DMS53 treated with DMSO at 0.1 percent for 48 hours (cell line): ENCODE measurements around the gene CNIH4.
"Not testable (repeated sequence)": the region's sequence is repeated elsewhere in the genome, so short reads cannot be mapped to it uniquely, and the experiment has no call there.

ENCODE experiments used
- DNase-seq: peaks from one replicate; lab custom pipeline; 2025; ENCODE audit not compliant: unreplicated experiment; lab: John Stamatoyannopoulos, UW

The CNIH4 gene

DNA sequence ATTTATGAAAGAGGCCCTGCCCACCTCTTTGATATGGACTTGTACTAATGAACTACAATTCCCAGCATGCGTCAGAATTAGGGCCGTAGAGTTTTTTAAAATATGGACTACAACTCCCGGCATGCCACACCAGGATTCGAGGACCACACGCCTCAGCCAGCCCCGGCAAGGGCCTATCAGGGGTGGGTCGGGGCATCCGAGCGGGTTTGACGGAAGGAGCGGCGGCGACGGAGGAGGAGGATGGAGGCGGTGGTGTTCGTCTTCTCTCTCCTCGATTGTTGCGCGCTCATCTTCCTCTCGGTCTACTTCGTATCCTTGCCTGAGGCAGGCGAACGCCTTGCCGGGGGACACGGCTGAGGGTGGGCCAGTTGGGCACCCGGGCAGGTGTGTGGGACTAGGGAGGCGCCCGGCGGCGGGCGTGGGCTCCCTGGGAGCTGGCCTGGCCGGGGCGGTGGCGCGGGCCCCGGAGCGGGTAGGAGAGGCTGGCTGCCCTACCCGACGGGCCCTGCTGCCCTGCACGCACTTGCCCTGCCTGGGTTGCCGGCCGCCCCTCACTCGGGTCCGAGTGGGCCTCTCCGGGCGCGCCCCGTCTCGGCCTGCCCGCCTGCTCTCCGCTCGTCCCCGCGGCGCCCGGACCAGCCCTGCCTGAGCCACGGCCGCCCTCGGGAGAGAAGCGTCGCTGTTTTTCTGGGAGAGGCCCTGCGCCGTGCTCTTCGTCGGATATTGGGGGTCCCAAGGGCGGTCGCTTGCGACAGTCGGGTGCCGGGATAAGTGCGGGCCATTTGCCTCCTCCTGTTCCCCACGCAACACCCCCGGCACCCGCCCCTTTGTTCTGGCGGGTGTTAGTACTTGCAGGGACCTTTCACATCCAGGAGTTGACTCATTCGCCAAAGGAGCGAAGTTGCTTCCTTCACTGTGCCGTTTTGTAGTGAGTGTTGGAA lies at the start of gene CNIH4:
Gene CNIH4 (plus strand): TSS at position 195 of the 941 bp plus-strand sequence. CDS start 46 bp downstream, at position 241.
- peak; percentile 89 for DNase-seq

DNA sequence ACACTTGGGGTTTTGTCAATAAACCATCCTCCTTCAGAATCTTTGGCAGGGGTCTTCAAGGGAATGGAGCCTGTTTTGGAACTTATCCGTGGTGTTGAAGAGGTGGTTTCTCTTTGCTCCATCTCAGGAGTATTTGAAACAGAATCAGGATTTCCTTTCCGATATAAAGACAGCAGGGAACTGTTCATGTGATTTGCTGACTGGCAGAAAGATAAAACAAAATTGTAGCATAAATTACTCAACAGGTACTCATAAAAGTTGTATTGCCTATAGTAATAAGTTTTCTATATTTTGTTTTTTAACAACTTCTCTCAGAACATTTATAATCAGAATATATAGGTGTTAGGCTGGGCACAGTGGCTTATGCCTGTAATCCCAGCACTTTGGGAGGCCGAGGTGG lies 48.6 kb upstream of the CNIH4 start:
- DNase-seq, result no peak

DNA sequence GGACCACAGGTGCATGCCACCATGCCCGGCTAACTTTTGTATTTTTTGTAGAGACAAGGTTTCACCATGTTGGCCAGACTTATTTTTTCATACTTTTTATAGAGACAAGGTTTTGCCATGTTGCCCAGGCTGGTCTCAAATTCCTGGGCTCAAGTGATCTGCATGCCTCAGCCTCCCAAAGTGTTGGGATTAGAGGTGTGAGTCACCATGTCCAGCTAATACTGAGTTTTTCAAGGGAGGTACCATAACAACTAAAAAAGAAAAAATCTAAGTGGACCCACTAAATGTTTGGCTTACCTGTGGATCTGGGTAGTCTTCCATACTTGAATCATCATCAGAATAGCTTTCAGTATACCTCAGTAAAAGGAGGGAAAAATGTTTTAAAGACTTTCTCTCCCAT lies 45.2 kb upstream of the CNIH4 start:
- not testable (repeated sequence) for DNase-seq

DNA sequence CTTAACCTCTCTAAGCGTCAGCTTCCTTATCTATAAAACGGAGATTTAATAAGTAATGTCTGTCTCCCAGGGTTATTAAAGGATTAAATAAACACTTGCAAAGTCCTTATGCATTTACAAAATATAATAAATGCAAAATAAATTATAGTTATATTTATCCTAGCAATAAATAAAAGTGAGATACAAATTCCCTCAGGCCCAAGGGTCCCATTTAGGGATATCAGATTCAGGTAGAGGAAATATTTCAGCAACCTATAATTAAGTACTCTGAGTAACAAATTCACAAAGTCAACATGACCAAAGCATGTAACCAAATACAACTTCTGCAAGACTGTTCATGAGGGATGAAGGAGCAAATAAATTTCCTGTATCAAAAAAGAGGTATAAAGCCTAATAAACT lies 44.7 kb upstream of the CNIH4 start:
- DNase-seq, result no peak

DNA sequence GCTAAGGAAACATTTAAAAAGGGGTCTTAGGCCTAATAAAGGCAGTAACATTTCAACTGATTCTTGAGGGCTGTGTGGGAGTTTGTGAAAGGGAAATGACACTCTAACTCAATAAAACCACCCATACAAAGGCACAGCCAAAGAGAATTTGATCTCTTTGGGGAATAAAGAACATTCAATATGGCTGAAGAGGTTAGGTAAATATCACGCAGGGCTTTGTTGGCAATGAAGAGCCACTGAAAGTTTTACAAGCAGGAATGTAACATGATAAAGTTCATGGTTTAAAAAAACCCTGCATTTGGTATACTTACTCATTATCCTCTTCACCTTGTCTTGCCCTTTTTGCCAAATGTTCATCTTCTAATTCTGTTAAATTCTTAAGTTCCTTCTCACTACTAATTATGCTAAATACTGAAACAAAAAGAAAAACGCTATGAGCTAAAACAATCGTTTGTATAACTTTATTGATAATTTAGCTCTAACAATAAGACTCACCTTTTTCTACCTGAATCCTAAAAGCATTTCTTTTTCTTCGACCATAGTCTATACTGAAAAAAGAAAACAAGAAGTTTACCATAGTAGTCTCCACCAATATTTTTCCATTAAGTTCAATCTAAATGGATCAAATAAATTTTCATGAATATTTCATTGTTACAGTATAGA lies 39.2 kb upstream of the CNIH4 start:
- peak; percentile 49 for DNase-seq

DNA sequence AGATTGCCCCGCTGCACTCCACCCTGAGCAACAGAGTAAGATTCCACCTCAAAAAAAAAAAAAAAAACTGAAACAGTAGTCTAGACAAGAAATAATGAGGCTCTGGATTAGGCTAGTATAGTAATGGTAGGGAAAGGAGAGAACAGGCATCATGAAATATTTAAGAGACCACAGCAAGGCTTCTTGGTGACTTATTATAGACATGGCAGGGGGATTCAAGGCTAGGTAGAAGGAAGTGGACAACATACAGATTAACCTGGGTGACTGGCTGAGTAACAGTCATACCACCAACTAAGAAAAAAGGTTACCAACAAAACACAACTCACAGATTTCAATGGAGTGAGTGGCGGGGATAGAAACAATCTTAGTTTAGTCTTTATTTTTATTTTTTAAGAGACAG lies 35.0 kb upstream of the CNIH4 start:
- no peak for DNase-seq

DNA sequence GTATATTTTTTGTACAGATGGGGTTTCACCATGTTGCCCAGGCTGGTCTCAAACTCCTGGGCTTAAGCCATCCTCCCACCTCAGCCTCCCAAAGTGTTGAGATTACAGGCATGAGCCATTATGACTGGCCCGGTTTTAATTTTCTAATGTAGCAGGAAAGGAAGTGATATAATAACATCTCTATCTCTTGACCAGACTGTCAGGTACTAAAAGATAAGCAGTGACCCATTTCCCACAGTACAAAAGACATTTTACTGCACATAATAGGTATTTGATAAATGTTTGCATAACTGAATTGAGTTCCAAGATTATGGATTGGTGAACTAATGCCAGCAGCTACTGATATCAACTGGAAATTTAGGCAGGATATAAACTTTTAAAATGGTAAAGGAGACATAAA lies 30.7 kb upstream of the CNIH4 start:
- DNase-seq, result no peak

DNA sequence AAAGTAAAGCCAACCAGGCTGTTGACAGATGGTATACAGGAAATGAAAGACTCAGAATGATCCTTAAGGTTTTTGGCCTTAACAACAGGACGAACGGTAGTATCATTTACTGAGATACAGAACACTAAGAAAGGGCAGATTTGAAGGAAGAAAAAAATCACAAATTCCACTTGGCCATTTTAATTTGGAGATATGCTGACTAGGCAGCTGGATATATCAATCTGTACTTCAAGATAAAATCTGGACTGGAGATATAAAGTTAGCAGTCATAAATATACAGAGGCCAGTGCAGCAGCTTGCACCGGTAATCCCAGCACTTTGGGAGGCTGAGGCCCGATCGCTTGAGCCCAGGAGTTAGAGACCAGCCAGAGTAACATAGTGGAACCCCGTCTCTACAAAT lies 28.0 kb upstream of the CNIH4 start:
- no peak for DNase-seq

DNA sequence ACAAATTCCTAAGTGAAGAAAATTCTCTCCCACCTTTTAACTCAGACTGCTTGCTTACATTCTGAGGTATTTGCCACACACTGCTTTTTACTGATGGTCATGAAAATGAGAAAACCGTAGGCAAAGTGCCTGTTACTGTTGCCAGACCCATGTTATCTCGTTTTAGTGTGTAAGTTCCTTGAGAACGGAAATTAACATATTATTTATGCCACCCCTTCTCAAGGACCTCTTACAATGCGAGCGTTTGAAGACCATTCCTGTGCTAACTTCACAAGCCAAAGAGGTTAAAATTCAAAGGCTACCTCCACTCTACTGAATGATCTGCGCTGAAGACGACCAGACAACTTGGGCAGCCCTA lies 27.2 kb upstream of the CNIH4 start:
- no peak for DNase-seq

DNA sequence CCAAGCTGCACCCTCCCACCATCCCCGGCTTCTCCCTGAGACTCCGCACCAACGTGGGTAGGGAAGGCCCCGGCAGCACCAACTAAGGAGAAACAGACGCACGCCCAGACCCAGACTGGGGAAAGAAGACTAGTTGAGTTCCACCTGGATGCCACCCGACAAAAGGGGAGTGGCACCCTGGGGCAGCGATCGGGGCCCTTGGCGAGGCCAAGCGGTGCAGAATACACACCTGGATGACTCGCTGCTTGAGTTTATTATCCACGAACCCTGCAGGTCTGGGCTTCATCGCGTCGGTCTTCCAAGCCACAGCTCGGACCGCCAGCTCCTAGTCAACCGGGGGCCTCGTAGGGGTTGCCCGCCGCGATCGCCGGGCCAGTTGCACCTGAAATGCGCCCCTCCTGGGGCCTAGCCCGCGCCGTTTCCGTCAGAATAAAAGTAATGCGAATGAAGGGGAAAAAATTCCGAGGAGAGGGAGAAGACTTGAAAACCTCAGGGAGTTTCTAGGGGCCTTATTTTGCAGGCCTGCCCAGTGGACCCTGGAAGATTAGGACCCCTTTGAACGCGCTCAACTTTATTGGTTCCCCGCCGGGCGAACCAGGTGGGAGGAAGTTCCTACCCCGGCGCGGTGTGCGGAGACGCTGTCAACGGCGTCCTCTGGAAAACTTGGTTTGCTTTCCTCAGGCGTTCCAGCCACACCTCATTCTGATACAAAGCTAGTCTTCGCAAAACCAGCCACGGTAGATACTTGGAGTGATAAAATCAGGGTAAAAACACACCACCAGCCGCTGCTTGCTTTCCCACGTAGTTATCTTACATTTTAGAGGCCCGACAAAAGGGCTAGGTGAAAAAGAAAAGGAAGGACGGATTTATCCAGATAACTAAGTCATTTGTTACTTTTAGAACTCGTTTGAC lies 26.6 kb upstream of the CNIH4 start, which contains the start of gene NVL:
Gene NVL (minus strand): TSS at position 331 of the 912 bp plus-strand sequence. CDS start 45 bp downstream, at position 286.
- DNase-seq, result peak; percentile 92

DNA sequence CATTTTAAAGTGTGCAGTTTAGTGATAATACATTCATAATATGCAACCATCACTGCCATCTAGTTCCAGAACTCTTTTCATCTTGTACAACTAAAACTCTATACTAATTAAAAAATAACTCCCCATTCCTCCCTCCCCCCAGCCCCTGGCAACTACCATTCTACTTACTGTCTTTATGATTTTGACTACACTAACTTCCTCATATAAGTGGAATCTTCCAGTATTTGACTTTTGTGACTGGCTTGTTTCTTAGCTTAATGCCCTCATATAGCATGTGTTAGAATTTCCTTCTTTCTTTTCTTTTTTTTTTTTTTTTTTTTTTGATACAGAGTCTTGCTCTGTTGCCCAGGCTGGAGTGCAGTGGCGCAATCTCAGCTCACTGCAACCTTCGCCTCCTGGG lies 25.4 kb upstream of the CNIH4 start:
- DNase-seq, result no peak

DNA sequence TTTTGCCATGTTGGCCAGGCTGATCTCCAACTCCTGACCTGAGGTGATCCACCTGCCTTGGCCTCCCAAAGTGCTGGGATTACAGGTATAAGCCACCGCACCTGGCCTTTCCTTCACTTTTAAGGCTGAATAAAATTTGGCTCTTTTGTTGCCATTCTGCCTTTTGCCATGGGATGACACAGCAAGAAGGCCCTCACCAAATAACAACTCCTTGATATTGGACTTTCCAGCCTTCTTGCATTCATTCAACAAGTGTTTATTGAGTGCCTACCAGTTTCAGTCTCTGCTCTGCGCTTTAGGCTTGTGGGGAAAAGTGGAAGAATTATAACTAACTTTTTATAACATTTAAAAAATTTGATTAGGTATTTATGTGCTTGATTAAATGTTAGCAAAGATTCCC lies 24.9 kb upstream of the CNIH4 start:
- DNase-seq, result no peak

DNA sequence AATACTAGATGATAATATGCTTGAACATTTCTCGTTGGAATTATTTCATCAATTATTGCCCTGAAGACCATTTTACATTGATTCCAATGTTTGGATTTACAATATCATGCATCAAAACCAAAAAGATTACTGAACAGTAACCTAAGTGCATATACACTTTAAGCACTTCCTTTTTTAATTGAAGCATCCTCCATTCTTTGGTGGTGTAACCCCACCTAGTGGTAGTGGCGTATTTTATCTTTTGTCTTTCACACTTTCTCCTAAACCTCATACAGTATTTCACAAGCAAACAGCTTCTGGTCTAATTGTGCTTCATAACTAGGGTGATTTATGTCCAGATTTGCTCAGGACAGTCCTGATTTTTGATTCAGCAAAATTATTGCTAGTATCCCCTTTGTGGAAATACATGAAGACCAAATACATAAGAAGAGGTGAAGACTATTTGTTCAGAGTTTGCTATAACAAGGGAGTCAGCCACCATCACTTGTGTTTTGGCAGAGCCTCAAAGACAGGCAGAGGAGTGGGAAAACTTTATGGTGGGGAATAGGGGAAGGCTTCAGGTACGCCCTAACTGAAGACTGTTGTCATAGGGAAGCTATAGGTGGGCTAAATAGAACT lies 23.3 kb upstream of the CNIH4 start:
- DNase-seq, result peak; percentile 60

DNA sequence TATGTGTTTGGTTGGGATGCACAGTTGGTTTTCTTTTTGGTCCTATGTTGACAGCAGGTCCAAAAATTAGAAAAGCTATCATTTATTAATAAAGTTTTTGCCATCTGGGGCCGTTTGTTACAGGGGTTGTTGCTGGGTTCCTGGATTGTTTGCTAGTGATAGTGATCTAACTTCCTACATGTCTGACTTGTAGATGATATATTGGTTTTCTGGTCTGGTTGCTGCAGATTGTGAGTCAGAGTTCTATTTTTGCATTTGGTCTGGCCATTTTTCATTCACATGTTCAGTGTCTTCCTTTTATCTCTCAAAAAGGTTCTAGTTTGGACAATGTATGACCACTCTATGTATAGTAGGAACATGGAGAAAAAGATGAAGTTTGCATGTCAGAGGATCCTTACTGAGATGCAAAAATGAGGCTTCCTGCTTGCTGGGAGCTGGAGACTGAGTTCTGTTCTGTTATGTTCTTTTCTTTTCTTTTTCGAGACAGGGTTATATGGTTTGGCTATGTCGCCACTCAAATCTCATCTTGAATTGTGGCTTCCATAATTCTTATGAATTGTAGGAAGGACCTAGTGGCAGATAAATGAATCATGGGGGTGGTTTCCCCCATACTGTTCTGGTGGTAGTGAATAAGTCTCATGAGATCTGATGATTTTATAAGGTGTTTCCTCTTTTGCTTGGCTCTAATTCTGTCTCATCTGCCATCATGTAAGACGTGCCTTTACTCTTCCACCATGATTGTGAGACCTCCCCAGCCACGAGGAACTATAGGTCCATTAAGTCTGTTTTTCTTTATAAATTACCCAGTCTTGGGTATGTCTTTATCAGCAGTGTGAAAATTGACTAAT lies 22.5 kb upstream of the CNIH4 start:
- no peak for DNase-seq

DNA sequence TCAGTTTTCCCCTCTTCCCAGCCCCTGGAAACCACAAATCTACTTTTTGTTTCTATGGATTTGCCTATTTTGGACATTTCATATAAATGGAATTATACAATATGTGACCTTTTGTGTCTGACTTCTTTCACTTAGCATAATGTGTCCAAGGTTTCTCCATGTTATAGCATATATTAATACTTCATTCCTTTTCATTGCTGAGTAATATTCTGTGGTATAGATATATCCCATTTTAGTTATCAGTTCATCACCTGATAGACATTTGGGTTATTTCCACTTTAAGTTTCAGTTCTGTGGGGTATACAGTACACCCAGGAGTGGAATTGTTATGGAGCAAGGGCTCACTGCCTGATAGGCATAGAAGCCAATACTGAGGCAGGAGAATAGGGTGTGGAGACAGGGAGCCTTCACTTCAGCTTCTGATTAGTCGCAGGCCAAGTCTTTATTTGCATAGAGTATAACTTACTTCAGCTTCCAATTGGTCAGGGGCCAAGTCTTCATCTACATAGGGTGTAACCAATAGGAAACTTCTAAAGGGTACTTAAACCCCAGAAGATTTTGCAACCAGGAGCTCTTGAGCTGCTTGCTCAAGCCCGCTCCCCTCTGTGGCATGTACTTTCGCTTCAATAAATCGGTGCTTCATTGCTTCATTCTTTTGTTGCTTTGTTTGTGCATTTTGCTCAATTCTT lies 18.4 kb upstream of the CNIH4 start:
- no peak for DNase-seq

DNA sequence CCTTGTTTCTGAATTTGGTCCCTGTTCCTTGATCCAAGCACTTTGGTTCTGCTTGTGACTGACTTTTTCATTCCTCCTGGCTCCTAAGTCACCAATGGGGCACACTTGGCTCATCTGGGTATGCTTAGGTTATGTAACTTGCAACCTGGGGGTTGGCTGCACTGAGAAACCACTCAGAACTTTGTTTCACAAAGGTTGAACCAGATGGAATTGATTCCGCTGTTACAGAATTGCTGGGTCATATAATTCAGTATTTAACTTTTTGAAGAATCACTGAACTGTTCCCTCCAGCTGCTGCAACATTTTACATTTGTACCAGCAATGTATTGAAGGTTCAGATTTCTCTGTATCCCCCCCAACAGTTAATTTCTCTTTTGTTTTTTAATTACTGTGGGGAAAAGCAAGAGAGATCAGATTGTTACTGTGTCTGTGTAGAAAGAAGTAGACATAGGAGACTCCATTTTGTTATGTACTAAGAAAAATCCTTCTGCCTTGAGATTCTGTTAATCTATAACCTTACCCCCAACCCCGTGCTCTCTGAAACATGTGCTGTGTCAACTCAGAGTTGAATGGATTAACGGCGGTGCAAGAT lies 17.1 kb upstream of the CNIH4 start:
- no peak for DNase-seq

DNA sequence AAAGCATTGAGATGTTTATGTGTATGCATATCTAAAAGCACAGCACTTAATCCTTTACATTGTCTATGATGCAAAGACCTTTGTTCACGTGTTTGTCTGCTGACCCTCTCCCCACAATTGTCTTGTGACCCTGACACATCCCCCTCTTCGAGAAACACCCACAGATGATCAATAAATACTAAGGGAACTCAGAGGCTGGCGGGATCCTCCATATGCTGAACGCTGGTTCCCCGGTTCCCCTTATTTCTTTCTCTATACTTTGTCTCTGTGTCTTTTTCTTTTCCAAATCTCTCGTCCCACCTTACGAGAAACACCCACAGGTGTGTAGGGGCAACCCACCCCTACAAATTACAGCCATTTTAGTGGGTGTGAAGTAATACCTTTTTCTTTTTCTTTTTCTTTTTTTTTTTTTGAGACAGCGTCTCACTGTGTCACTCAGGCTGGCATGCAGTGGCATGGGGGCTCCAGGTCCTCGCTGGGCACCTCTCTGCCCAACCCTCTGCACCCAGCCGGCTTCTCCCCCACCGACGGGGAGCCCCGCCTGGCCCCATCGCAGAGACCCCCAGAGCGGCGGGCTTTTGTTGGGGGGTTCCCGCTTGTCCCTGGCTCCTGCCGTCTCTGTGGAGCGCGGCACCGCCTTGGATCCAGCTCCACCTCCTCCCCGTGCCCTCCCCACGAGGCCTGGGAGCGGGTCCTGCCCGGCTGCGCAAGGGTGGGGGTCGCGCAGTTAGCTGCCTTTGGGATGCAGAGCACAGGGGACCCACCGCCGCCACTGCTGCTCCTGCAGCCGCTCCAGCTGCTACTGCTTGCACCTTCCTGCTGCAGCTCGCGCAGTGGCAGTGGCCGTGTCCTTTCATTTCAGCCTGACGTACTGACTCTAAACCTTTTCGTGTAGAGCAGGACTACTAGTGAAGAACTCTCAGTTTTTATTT lies 16.0 kb upstream of the CNIH4 start:
- DNase-seq, result peak; percentile 21

DNA sequence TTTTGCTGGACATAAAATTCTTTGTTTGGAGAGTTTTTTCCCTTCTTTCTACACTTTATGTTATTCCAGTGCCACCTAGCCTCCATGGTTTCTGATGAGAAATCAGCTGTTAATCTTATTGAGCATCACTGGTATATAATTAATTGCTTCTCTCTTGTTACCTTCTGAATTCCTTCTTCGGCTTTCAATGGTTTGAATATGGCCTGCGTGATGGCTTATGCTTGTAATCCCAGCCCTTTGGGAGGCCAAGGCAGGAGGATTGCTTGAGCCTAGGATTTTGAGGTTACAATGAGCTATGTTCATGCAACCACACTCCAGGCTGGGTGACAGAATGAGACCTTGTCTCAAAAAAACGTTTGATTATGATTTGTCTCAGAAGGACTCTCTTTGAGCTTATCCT lies 13.0 kb upstream of the CNIH4 start:
- DNase-seq, result no peak
